GM10266 (cell line): ENCODE data around the gene DHX36.

Experiments used
- DNase-seq: peaks from one replicate; pipeline ENCODE4 v3.0.0; 2012; ENCODE audit errors: extremely low spot score
- CTCF ChIP-seq: IDR thresholded peaks from 2 replicates; pipeline ENCODE4 v1.5.1; 2012; ENCODE audit warnings: mild to moderate bottlenecking, low read depth; ENCODE audit not compliant: control insufficient read depth, insufficient read depth; ENCODE audit errors: missing control alignments

DHX36 gene

DNA sequence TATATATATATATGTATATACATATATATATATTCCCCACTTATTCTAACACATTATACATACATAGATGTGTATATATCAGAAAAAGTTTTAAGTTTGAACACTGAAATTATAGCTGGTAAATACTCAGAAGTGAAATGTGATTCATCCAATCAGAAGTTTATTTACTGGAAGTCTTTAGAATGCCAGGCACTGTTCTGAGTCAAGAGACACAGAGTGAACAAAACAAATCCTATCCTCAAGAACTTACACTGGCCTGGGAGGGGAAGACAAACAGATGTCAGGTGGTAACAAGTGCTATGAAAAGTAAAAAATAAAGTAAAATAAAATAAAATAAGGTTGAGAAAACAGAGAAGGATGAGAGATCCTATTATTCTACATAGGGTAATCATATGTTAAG lies 13.4 kb downstream of the DHX36 start:
- TF ChIP-seq CTCF, result no peak
- no peak for DNase-seq

DNA sequence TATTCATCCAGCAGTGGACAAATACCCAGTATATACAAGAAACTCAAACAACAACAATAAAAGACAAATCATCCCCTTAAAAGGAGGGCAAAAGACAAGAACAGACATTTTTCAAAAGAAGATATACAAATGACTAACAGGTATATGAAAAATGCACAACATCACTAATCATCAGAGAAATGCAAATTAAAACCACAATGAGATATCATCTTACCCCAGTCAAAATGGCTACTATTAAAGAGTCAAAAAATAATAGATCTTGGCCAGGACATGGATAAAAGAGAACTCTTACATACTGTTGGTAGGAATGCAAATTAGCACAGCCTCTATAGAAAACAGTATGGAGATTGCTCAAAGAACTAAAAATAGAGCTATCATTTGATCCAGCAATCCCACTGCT lies 16.9 kb downstream of the DHX36 start:
- DNase-seq, result no peak
- TF ChIP-seq CTCF, result no peak

DNA sequence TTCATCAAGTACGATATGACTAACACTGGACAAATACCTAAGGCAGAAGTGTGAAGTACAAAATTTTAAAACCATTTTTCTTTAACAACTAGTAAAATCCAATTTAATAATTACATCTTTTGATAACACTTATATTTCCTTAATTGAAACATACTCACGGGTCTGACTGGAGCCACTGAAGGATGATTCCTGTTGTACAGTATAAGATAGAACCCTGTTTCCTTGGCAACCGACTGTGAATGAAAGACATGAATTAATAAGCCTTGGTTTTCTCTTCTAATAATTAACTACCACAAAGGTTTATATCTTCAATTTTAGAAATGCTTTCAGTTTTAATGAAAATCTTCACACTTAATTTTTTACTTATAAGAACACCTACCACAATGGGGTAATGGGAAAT lies 19.4 kb downstream of the DHX36 start:
- no peak for TF ChIP-seq CTCF
- DNase-seq, result no peak

DNA sequence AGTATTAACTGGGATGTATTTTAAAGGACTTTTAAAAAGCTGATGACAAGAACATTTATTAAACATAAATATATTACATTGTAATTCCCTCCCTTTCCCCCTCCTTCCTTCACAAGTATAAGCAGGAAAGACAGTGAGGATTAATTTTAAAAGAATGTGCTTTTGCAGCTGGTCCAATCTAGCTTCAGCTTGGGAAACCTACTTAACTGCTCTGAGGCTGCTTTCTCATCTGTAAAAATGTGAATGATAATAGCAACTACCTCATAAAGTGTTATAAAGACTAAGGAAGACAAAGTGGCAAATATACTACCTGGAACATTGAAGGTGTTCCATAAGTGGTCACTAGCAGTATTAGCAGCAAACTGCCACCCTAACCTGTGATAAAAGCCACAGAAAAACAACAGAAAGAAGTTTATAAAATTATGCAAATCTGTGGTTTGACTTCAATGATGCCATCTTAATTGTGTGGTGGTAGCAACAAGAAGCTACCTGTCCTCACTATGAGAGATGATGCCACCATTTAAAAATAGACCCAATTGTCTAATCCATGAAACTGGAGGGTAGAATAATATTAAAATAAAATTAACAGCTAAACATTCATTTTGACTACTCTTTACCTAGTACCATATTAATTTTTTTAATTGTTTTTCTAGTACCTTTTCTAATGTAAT lies 20.0 kb downstream of the DHX36 start:
- no peak for TF ChIP-seq CTCF
- no peak for DNase-seq

DNA sequence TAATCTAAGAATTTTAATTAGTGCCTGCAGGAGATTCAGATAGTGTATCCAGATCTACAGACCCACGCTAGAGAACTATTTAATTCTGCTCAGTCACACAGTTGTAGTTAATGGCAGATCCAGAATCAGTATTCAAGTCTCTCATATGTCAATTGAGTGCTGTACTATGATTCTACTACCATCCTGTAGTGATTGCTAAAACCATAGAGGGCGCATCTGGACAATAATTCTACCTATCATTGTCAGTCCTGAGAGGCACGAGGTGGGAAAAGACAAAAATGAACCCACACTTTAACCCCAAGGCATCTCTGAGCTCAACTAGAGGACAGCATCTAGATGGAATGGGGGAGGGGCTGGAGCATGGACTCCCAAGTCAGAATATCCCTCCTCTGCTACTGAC lies 22.7 kb downstream of the DHX36 start:
- no peak for DNase-seq
- TF ChIP-seq CTCF, result no peak

DNA sequence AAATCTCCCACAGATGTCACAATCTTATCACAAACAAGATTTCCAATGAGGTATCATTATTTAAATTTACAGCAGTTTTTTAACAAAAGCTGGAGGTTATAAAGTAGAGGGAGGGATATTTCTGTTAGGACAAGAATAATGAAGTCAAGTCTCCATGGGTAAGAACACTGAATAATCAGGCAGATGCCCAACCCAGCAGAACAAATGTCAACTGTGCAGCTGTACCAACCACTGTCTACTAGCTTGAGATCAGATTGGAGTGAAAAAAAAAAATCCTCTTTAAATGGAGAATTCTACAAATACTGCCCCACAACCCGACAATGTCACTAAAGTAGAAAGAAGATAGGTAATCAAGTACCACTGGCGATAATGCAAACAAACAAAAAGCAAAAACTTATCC lies 30.3 kb downstream of the DHX36 start:
- no peak for TF ChIP-seq CTCF
- DNase-seq, result no peak

- no peak for DNase-seq
- no peak for TF ChIP-seq CTCF
Observed at GRCh38 chr3:154290187-154290586, 34.1 kb downstream of the DHX36 start.
